Myometrial cell (primary cell): ENCODE results near the gene NDST3. TPM values are rescaled to one million over a fixed set of nuclear protein-coding genes. Genes with fewer than 3 reads are reported as not detected.

Source experiments
- total RNA-seq: library from RNA; depleted of rRNA; stranded (reverse); fragments of >200 nt; gene quantifications from 2 replicates; pipeline ENCODE4 v1.2.3, GENCODE V29; 2015

Gene NDST3
- not detected in 2 replicates for total RNA-seq

GRCh38 chr4:118034053-118034785 is at the start of gene NDST3:
Gene NDST3, plus strand, starts transcription at chr4:118034486. Its CDS starts 19,425 bp downstream, at chr4:118053911.

